ENCODE measurements around the gene MCRIP2.
A peak's percentile ranks its signal among the peaks of the same experiment; 100 is the strongest.
"Not testable (repeated sequence)": the region's sequence is repeated elsewhere in the genome, so short reads cannot be mapped to it uniquely, and the experiment has no call there.

The MCRIP2 gene

DNA sequence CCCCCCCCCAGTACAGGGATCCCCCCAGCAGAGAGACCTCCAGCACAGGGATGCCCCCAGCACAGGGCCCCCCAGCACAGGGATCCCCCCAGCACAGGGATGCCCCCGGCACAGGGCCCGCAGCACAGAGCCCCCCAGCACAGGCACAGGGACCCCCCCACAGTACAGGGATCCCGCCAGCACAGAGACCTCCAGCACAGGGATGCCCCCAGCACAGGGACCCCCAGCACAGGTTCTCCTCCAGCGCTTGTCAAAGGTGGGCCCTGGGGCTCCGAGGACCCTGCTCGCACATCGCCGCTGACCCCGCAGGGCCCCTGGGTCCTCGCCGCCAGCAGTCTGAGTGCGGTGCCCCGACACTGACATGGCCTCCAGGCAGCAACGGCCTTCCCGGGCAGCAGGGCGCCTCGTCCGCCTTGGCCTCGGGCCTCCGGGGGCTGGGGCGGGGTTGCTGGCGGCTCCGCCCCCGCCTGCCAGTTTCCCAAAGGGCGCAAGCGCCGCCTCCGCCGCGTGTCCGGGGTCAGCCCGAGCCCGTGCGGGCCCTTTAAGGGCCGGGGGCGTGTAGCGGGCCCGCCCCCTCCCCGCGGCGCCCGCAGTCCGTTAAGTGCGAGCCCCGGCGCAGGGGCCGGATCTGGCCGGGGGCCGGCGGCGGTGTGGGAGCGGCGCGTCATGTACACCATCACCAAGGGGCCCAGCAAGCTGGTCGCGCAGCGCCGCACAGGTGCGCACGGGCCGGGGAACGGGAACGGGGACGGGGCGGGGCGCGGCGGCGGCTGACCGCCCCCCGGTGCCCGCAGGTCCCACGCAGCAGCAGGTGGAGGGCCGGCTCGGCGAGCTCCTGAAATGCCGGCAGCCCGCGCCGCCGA lies at the start of gene MCRIP2:
MCRIP2 (plus strand) TSS at position 503 of the 863 bp plus-strand sequence; CDS start at position 667, 164 bp downstream.
- peak in 2 of 4 experiments; percentile 61 to 78 for DNase-seq (ENCODE audit: low read depth in 4 of 4, low spot score in 1 of 4)

- no peak for DNase-seq (ENCODE audit: low read depth in 4 of 4, low spot score in 1 of 4)
These were observed 49.6 kb upstream of the MCRIP2 start for GRCh38 chr16:591892-592517.

DNA sequence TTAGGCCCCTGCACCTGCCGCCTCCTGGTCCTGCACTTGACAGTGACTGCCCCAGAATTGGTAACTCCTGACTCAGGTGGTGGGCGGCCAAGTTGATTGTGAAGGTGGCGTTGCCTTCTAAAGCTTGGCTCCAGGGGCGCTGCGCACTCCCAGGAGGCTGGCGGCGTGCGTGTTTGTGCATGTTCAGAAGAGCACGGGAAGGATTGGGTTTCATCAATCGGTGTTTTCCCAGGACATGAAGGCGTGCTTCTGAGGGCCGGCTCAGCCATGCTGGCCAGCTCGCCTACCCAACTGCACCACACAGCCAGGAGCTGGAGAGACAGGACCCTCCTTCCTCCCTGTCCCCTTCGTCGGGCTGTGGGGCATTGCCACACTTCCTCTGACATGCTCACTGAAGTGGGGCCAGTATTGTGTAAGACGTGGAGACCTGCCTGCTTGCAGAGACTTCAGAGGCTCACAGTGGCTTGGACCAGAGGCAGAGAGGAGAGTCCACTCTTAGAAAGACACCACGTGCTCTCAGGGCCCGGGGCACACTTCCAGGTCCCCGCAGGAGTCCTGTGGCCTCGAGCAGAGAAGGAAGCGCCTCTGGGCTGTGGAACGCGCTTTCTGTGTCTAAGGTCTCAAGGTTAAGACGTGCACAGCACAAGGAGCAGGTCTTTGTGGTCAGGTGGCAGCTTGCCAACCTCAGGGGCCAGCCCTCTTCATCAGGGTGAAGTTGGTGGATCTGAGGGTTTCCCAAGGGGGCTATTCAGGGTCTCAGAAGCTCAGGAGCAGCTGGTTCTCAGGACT lies 48.9 kb upstream of the MCRIP2 start:
- DNase-seq (ENCODE audit: low read depth in 4 of 4, low spot score in 1 of 4): no peak

- no peak for DNase-seq (ENCODE audit: low read depth in 4 of 4, low spot score in 1 of 4)
These were observed 48.2 kb upstream of the MCRIP2 start for GRCh38 chr16:593406-593805.

GRCh38 chr16:593807-594206 lies 47.8 kb upstream of the MCRIP2 start:
- DNase-seq (ENCODE audit: low read depth in 4 of 4, low spot score in 1 of 4): no peak

DNA sequence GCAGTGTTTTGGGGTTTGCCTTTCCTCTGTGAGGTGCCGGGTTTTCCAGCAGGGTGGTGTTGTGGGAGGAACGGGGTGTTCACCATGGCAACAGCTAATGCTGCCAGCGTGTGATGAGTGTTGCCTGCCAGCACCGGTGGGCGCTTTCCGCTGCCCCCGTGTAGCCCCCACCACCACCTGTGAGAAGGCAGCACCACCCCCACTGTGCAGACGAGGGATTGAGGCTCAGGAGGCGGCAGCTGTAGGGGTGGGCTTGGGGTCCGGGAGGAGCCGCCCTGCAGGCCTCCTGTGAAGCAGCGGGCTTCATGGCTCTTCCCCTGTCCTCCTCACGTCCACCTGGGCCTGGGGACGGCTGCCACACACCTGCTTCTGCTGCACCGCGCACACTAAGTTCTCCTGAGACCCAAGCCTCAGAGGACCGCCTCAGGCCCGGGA lies 46.5 kb upstream of the MCRIP2 start:
- DNase-seq (ENCODE audit: low read depth in 4 of 4, low spot score in 1 of 4): no peak

- DNase-seq (ENCODE audit: low read depth in 4 of 4, low spot score in 1 of 4): no peak
These were observed 45.5 kb upstream of the MCRIP2 start for GRCh38 chr16:595942-596735.

DNA sequence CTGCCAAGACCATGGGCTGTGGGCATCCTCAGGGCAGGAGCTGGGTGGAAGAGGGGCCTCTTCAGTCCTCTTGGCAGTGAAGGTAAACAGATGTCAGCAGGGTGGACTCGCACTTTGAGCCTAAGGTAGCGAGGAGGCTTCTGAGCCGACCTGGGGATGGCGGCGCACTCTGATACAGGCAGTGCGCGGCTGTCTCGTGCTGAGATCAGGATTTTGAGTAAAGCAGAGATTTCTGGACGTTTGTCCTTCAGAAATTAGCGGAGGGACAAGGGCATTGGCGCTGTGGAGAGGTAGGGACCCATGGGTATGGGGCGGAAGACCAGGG lies 44.9 kb upstream of the MCRIP2 start:
- no peak for DNase-seq (ENCODE audit: low read depth in 4 of 4, low spot score in 1 of 4)

- DNase-seq (ENCODE audit: low read depth in 4 of 4, low spot score in 1 of 4): not testable (repeated sequence)
These were observed 44.0 kb upstream of the MCRIP2 start for GRCh38 chr16:597655-598054.

- no peak for DNase-seq (ENCODE audit: low read depth in 4 of 4, low spot score in 1 of 4)
These were observed 42.5 kb upstream of the MCRIP2 start for GRCh38 chr16:598823-599739.

GRCh38 chr16:600781-601180 lies 40.8 kb upstream of the MCRIP2 start:
- no peak for DNase-seq (ENCODE audit: low read depth in 4 of 4, low spot score in 1 of 4)

- DNase-seq (ENCODE audit: low read depth in 4 of 4, low spot score in 1 of 4): no peak
These were observed 37.7 kb upstream of the MCRIP2 start for GRCh38 chr16:603933-604332.

DNA sequence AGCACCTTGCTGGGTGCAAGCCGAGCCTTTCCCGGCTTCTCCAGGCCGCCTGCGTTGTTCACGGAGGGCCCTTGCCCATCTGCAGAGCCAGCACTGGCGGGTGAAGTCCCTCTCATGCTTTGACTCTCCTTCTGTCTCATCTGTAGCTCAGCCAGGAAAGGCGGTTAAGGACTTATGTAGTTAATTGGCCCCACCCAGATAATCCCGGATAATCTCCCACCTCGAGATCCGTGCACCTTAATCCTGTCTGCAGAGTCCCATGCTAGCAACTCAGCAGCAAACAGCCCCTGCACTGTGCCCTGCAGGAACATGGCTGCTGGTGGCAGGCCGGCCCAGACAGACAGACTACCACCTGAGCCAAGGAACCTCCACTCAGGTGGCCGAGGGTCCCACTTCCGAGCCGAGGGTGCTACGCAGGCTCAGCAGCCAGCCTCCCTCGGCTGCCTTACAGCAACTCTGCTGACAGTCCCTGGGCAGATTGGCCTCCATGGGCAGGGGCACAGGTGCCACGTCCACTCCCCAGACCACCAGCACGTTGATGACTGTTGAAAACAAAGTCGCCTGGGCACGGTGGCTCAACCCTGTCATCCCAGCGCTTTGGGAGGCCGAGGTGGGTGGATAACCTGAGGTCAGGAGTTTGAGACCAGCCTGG lies 34.8 kb upstream of the MCRIP2 start:
- DNase-seq (ENCODE audit: low read depth in 4 of 4, low spot score in 1 of 4): no peak

DNA sequence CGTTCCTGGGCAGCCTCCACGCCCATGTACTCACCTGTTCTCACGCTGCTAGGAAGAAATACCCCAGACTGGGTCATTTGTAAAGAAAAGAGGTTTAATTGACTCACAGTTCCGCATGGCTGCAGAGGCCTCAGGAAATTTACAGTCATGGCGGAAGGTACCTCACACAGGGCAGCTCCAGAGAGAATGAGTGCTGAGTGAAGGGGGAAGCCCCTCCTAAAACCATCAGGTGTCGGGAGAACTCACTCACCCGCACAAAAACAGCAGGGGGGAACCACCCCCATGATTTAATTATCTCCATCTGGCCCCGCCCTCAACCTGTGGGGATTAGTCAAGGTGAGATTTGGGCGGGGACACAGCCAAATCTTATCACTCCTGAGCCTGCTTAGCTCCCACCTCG lies 33.6 kb upstream of the MCRIP2 start:
- DNase-seq (ENCODE audit: low read depth in 4 of 4, low spot score in 1 of 4): peak in 2 of 4 experiments; percentile 20 to 63

GRCh38 chr16:609316-609715 lies 32.3 kb upstream of the MCRIP2 start:
- no peak for DNase-seq (ENCODE audit: low read depth in 4 of 4, low spot score in 1 of 4)

DNA sequence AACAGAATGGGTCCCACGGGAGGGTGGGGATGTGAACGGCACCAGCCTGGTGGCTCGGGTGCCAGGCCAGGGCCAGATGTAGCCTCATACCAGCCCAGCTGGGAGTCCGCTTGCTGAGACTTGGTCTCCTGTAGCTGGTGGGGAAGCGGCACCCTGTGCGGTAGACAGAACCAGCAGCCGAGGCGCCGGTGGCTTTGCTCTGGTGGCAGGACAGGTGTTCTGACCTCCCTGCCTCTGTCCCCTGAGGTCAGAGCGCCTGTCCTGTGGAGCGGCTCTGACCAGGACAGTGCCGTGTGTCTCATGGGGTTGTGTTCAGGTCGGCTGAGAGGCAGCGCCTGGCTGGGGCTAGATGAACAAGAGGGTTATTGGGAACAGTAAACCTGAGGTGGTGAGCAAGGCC lies 31.6 kb upstream of the MCRIP2 start:
- DNase-seq (ENCODE audit: low read depth in 4 of 4, low spot score in 1 of 4): no peak

GRCh38 chr16:610513-611381 lies 30.9 kb upstream of the MCRIP2 start:
- peak in 3 of 4 experiments; percentile 29 to 54 (median 38) for DNase-seq (ENCODE audit: low read depth in 4 of 4, low spot score in 1 of 4)

DNA sequence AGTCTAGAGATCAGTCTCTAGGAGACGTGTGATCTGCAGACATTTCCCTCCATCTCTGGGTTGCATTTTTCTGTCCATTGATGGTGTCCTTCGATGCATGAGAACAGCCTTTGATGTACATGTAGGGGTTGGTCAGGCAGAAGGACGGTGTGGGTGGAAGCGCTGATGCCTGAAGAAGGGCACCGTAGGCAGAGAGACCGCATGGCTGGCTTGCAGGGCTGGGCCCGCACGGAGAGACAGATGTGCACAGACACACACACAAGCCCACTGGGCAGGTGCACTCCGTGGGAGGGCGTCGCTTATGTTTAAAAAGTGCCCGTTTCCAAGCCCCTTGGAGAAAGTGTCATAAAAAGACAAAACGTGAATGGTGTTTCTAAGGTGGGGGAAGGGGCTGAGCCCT lies 26.5 kb upstream of the MCRIP2 start:
- no peak for DNase-seq (ENCODE audit: low read depth in 4 of 4, low spot score in 1 of 4)

Measured in stimulated activated CD4-positive, alpha-beta T cell treated with anti-CD3 and anti-CD28 coated beads, Interleukin-1b, Interleukin-23, amount 100 ng/mL, for 24 hours (primary cell).